ENCODE results near the gene FCN1.
"Not testable (repeated sequence)": the region's sequence is repeated elsewhere in the genome, so short reads cannot be mapped to it uniquely, and the experiment has no call there.

GRCh38 chr9:134956387-134956786 is 38.7 kb upstream of the FCN1 start:
- TF ChIP-seq CTCF (IDR thresholded peaks at IDR 0.05); ZFX (IDR thresholded peaks at IDR 0.05; ENCODE audit: borderline replicate concordance): not testable (repeated sequence)
